Osteocyte (in vitro differentiated cells): Measurements from ENCODE around the gene TJP2. TPM values are rescaled to one million over a fixed set of nuclear protein-coding genes. Genes with fewer than 3 reads are reported as not detected.

ENCODE experiments used
- DNase-seq: peaks from one replicate; pipeline ENCODE4 v3.0.0; 2021; ENCODE audit warnings: mixed read lengths; ENCODE audit not compliant: unreplicated experiment; ENCODE audit errors: extremely low spot score
- H3K27ac Mint-ChIP-seq: one replicate; pipeline ENCODE4 v1.8.0; 2021; ENCODE audit warnings: mild to moderate bottlenecking, mixed read lengths; ENCODE audit not compliant: unreplicated experiment
- H3K27me3 Mint-ChIP-seq: one replicate; pipeline ENCODE4 v1.8.0; 2021; ENCODE audit warnings: mixed read lengths; ENCODE audit not compliant: unreplicated experiment
- H3K36me3 Mint-ChIP-seq: one replicate; pipeline ENCODE4 v1.8.0; 2021; ENCODE audit warnings: mixed read lengths; ENCODE audit not compliant: unreplicated experiment
- H3K4me1 Mint-ChIP-seq: one replicate; pipeline ENCODE4 v1.8.0; 2021; ENCODE audit warnings: mixed read lengths; ENCODE audit not compliant: unreplicated experiment
- H3K4me3 Mint-ChIP-seq: one replicate; pipeline ENCODE4 v1.8.0; 2021; ENCODE audit warnings: mild to moderate bottlenecking, moderate library complexity, mixed read lengths; ENCODE audit not compliant: unreplicated experiment
- H3K9me3 Mint-ChIP-seq: one replicate; pipeline ENCODE4 v1.8.0; 2021; ENCODE audit warnings: mixed read lengths; ENCODE audit not compliant: unreplicated experiment
- total RNA-seq: library from RNA; stranded (reverse); gene quantifications from 2 replicates; pipeline ENCODE4 v1.2.1, GENCODE V29; 2021
- TF ChIP-seq, protein P1 (sequence below): fragments of 200-600 bp; sonication (generic); IDR thresholded peaks from 2 replicates; pipeline ENCODE4 v1.5.0; 2021; ENCODE audit warnings: antibody characterized with exemption, mild to moderate bottlenecking, moderate library complexity

Gene TJP2
- total RNA-seq, 1 donor from 2014 or later: 42.7 TPM

DNA sequence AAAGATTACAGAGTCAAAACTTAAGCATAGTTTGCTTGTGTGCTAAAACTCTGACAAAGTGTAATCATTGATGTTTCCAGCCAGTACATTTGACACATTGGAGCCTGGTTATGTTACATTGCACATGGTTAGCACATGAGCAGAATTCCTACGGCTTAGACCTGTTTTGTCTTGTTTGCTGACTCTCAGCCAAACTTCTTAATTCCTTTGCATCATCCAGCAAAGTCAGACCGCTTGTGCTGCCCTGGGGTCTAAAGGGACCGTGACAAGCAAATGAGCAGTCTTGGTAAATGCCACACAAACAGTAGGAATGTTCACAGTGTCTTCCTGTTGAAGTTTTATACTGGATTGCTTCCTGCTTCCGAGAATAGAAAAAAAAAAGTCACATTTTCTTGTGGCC, 79.0 kb downstream of the TJP2 start:
- DNase-seq: no peak
- no peaks in the 10 kb centered on the region for H3K27me3 Mint-ChIP-seq
- H3K36me3 Mint-ChIP-seq: peaks cover 39% of the 10 kb centered on the region
- H3K4me1 Mint-ChIP-seq: no peaks in the 10 kb centered on the region
- TF ChIP-seq, protein P1, sequence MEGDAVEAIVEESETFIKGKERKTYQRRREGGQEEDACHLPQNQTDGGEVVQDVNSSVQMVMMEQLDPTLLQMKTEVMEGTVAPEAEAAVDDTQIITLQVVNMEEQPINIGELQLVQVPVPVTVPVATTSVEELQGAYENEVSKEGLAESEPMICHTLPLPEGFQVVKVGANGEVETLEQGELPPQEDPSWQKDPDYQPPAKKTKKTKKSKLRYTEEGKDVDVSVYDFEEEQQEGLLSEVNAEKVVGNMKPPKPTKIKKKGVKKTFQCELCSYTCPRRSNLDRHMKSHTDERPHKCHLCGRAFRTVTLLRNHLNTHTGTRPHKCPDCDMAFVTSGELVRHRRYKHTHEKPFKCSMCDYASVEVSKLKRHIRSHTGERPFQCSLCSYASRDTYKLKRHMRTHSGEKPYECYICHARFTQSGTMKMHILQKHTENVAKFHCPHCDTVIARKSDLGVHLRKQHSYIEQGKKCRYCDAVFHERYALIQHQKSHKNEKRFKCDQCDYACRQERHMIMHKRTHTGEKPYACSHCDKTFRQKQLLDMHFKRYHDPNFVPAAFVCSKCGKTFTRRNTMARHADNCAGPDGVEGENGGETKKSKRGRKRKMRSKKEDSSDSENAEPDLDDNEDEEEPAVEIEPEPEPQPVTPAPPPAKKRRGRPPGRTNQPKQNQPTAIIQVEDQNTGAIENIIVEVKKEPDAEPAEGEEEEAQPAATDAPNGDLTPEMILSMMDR: no peak
- no peak overlapping the region for H3K27ac Mint-ChIP-seq
- no peaks in the 10 kb centered on the region for H3K9me3 Mint-ChIP-seq
- no peak overlapping the region for H3K4me3 Mint-ChIP-seq

DNA sequence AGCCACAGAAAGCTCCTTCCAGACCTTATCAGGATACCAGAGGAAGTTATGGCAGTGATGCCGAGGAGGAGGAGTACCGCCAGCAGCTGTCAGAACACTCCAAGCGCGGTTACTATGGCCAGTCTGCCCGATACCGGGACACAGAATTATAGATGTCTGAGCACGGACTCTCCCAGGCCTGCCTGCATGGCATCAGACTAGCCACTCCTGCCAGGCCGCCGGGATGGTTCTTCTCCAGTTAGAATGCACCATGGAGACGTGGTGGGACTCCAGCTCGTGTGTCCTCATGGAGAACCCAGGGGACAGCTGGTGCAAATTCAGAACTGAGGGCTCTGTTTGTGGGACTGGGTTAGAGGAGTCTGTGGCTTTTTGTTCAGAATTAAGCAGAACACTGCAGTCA, 80.1 kb downstream of the TJP2 start:
- Mint-ChIP-seq H3K4me1 (no peaks in the 10 kb centered on the region), H3K9me3 (no peaks in the 10 kb centered on the region), H3K27ac (no peak overlapping the region), H3K27me3 (no peaks in the 10 kb centered on the region), H3K36me3 (peaks cover 30% of the 10 kb centered on the region), H3K4me3 (no peak overlapping the region)
- DNase-seq: no peak
- TF ChIP-seq, protein P1: no peak

DNA sequence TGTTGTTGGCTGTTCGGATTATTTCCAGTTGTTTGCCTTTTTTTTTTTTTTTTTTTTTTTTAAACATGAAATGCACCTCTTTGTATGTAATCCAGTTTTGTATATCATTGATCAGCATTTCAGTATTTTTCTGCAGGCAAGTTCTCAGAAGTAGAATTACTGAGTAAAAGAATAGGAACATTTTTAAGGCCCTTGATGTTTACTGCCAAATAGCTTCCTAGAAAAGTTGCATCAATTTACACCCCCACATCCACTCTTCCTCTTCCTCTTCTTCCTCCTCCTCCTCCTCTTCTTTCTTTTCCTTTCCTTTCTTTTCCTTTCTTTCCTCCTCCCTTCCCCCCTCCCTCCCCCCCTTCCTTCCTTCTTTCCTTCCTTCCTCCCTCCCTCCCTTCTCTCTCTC, 81.5 kb downstream of the TJP2 start:
- Mint-ChIP-seq H3K27ac (no peak overlapping the region), H3K9me3 (no peaks in the 10 kb centered on the region), H3K4me3 (no peak overlapping the region), H3K4me1 (no peaks in the 10 kb centered on the region), H3K27me3 (no peaks in the 10 kb centered on the region), H3K36me3 (peaks cover 27% of the 10 kb centered on the region)
- TF ChIP-seq, protein P1: no peak
- no peak for DNase-seq

DNA sequence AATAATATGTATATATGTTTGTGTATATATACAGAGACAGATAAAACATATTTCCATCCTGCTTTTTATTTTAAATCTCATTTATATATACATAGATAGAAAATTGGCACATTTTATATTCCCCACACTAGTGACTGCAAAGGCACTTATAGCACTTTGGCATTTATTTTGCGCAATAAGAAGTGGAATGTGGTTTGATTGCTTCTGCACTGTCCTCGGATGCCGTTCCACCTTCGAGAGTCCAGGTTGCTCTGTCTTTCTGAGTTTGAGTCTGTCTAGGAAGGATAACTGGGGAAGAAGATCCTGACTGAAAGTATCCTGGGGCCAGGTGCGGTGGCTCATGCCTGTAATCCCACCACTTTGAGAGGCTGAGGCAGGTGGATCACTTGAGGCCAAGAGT, 84.5 kb downstream of the TJP2 start:
- Mint-ChIP-seq H3K27ac (no peak overlapping the region), H3K4me1 (no peaks in the 10 kb centered on the region), H3K9me3 (no peaks in the 10 kb centered on the region), H3K36me3 (peaks cover 10% of the 10 kb centered on the region), H3K4me3 (no peak overlapping the region), H3K27me3 (peaks cover 5% of the 10 kb centered on the region)
- TF ChIP-seq, protein P1: no peak
- no peak for DNase-seq

DNA sequence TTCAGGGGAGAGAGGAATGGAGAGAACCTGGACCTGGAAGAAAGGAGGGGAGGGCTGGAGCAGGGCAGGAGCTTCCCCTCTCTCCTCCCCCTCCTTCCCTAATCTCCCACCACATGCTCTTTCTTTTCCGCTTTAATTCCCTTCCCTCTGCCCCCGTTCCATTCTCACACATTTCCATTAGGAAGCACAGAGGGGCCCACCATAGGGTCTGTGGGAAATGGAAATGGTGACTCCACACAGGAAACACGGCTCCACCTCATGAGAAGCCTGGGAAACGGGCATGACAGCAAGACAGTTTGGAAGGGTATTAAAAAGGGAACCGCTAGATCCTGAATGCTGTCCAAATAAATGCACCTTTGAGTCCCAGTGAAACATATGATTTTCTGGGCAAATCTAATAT, 86.1 kb downstream of the TJP2 start:
- no peak overlapping the region for H3K4me3 Mint-ChIP-seq
- H3K27me3 Mint-ChIP-seq: peaks cover 7% of the 10 kb centered on the region
- no peaks in the 10 kb centered on the region for H3K9me3 Mint-ChIP-seq
- H3K36me3 Mint-ChIP-seq: peaks cover 8% of the 10 kb centered on the region
- DNase-seq: no peak
- no peaks in the 10 kb centered on the region for H3K4me1 Mint-ChIP-seq
- H3K27ac Mint-ChIP-seq: no peak overlapping the region
- TF ChIP-seq, protein P1: no peak
